Activated naive CD4-positive, alpha-beta T cell treated with anti-CD3 and anti-CD28 coated beads, Interleukin-2, amount 50 U/mL, for 72 hours (primary cell): Measurements from ENCODE around the gene GPR179. TPM values are rescaled to one million over a fixed set of nuclear protein-coding genes. Genes with fewer than 3 reads are reported as not detected.
"Not testable (repeated sequence)": the region's sequence is repeated elsewhere in the genome, so short reads cannot be mapped to it uniquely, and the experiment has no call there.

Experiments used
- ATAC-seq, 2 donors: fragments of 150-1000 bp; cut with Tn5 transposase; 2 replicates each; pipeline ENCODE4 v1.10.0; 2021; ENCODE audit warnings: mild to moderate bottlenecking in 2 of 2, moderate library complexity in 2 of 2
- DNase-seq, 2 donors: peaks; one replicate each; pipeline ENCODE4 v3.0.0; 2021 to 2022; ENCODE audit warnings: low spot score in 2 of 2
- H3K27ac Mint-ChIP-seq, 2 donors: one replicate each; pipeline ENCODE4 v1.8.0; 2022; ENCODE audit warnings: mild to moderate bottlenecking in 2 of 2, mixed read lengths in 2 of 2
- H3K36me3 Mint-ChIP-seq, 2 donors: one replicate each; pipeline ENCODE4 v1.8.0; 2022; ENCODE audit warnings: mixed read lengths in 2 of 2
- H3K9me3 Mint-ChIP-seq, 2 donors: one replicate each; pipeline ENCODE4 v1.8.0; 2022; ENCODE audit warnings: mixed read lengths in 2 of 2
- total RNA-seq, 2 donors: library from RNA; stranded (reverse); gene quantifications; one replicate each; pipeline ENCODE4 v1.2.3, GENCODE V29; 2022

GPR179 gene
- total RNA-seq, 2 donors from 2014 or later, result 0.02 to 0.04 TPM

GRCh38 chr17:38295602-38296365 is 48.0 kb downstream of the GPR179 start:
- H3K27ac Mint-ChIP-seq, result peak overlapping the region in 1 of 2 donors; percentile 97
- not testable (repeated sequence) for H3K36me3 Mint-ChIP-seq, ATAC-seq, DNase-seq, H3K9me3 Mint-ChIP-seq

GRCh38 chr17:38289760-38290159 is 54.0 kb downstream of the GPR179 start:
- not testable (repeated sequence) for H3K27ac Mint-ChIP-seq, DNase-seq, H3K9me3 Mint-ChIP-seq, H3K36me3 Mint-ChIP-seq, ATAC-seq

- DNase-seq, ATAC-seq, H3K36me3 Mint-ChIP-seq: not testable (repeated sequence)
Observed at GRCh38 chr17:38288217-38288827, 55.4 kb downstream of the GPR179 start.

DNA sequence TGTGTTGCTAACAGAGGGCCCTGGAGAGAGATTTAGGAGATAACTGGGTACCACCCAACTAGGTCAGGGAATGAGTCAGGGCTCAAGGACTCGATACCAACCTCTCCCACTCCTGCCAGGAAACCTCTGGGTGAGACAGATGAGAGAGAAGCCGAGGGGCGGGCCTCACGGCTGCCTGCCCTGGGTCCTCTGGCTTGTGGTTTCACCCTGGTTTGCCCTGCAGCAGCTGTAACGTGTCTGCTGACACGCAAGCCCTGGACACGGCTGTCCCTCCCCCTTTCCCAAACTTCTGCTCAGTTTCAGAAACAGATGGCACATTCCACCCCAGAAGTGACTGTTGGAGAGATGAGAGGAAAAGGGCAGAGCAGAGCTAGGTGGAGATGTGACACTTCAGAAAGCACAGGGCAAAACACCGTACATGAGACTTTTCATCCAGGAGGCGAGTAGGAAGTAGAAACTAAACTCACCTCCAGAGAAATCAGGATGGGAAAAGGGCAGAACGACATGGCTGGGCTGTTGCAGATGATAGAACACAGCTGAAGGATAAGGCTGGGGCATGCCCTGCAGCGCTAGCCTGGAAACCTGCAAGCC is 57.2 kb downstream of the GPR179 start:
- peak; percentile 99 for ATAC-seq
- H3K9me3 Mint-ChIP-seq, H3K36me3 Mint-ChIP-seq: not testable (repeated sequence)
- peak; percentile 22 to 74 for DNase-seq
- peak overlapping the region; percentile 69 to 75 for H3K27ac Mint-ChIP-seq

More at GRCh38 chr17:38288217-38288827, 55.4 kb downstream of the GPR179 start:
- H3K9me3 Mint-ChIP-seq, H3K27ac Mint-ChIP-seq: not testable (repeated sequence)

DNA sequence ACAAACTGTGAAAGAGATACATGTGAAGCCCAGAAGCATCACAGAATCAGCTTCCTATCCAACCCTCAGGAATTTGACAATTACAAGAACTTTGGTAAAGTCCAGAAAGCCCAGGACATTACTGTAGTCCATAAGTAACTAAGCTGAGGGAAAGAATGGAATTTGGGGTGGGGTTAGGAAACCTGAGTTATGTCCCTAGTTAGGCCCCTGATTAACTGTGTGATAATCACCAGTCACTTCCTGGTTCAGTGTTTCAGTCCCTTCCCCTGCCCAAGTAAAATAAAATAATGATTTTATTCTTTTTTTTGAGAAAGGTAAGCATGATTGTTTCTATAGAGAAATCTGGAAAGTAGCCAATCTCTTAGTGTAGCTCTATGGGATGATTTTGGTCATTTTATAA is 57.8 kb downstream of the GPR179 start:
- not testable (repeated sequence) for H3K27ac Mint-ChIP-seq, H3K9me3 Mint-ChIP-seq, DNase-seq, H3K36me3 Mint-ChIP-seq
- peak in 1 of 2 donors; percentile 3 for ATAC-seq

Other genes starting within 250 kb of the GPR179 start
- not detected for gene TBC1D3E, start 216.0 kb downstream of the GPR179 start, total RNA-seq
- 10 to 100 TPM in 1 of 2 donors, not detected in 1; 12.4 TPM for gene TBC1D3, start 151.4 kb downstream of the GPR179 start, total RNA-seq
- 10 to 100 TPM; 64.6 to 72.3 TPM for gene MRPL45, start 46.8 kb downstream of the GPR179 start, total RNA-seq
- gene SOCS7, start 7.9 kb upstream of the GPR179 start, total RNA-seq, result 10 to 100 TPM; 20.8 to 24.1 TPM
- 1 to 10 TPM in 1 of 2 donors, under 1 TPM in 1; 0.43 to 1.3 TPM for gene ARHGAP23, start 84.5 kb upstream of the GPR179 start, total RNA-seq